Astrocyte (in vitro differentiated cells and primary cell): ENCODE measurements around the gene RAB38. TPM values are rescaled to one million over a fixed set of nuclear protein-coding genes. Genes with fewer than 3 reads are reported as not detected.

Experiments
- DNase-seq: peaks from one replicate; pipeline ENCODE4 v3.0.0-alpha.2; 2010; ENCODE audit warnings: low read depth
- FAIRE-seq: peaks from 2 replicates; lab custom pipeline; 2011; peaks lifted over from hg19 to GRCh38; lab: Jason Lieb, UNC
- H2AFZ ChIP-seq: 2 replicates; pipeline ENCODE4 v1.6.0; 2012; ENCODE audit warnings: low read depth, low read length, inconsistent platforms
- H3K27ac ChIP-seq: 2 replicates; pipeline ENCODE4 v1.5.1; 2011; ENCODE audit warnings: low read depth, low read length, inconsistent platforms
- H3K27me3 ChIP-seq: 2 replicates; pipeline ENCODE4 v1.6.0; 2011; ENCODE audit warnings: low read length, inconsistent platforms; ENCODE audit not compliant: insufficient read depth
- H3K36me3 ChIP-seq: 2 replicates; pipeline ENCODE4 v1.5.1; 2011; ENCODE audit warnings: low read length, inconsistent platforms; ENCODE audit not compliant: insufficient read depth
- H3K4me1 ChIP-seq: 2 replicates; pipeline ENCODE4 v1.5.1; 2011; ENCODE audit warnings: low read length, inconsistent platforms; ENCODE audit not compliant: insufficient read depth
- H3K4me2 ChIP-seq: 2 replicates; pipeline ENCODE4 v1.6.0; 2012; ENCODE audit warnings: low read length, inconsistent platforms
- H3K4me3 ChIP-seq: 2 replicates; pipeline ENCODE4 v1.5.1; 2011; ENCODE audit warnings: low read depth, mild to moderate bottlenecking, low read length, inconsistent platforms; ENCODE audit not compliant: insufficient read depth
- H3K79me2 ChIP-seq: 2 replicates; pipeline ENCODE4 v1.6.0; 2012; ENCODE audit warnings: mild to moderate bottlenecking, low read length, inconsistent platforms; ENCODE audit not compliant: insufficient read depth
- H3K9ac ChIP-seq: 2 replicates; pipeline ENCODE4 v1.6.0; 2012; ENCODE audit warnings: mild to moderate bottlenecking, low read length, inconsistent platforms
- H3K9me3 ChIP-seq: 2 replicates; pipeline ENCODE4 v1.5.1; 2012; ENCODE audit warnings: low read depth, mild to moderate bottlenecking, low read length, inconsistent platforms; ENCODE audit not compliant: insufficient read depth
- H4K20me1 ChIP-seq: 2 replicates; pipeline ENCODE4 v1.6.0; 2012; ENCODE audit warnings: low read length, inconsistent platforms; ENCODE audit not compliant: insufficient read depth
- H3K27ac Mint-ChIP-seq: one replicate; pipeline ENCODE4 v1.8.0; 2021; ENCODE audit warnings: mild to moderate bottlenecking, mixed read lengths; ENCODE audit not compliant: unreplicated experiment
- H3K27me3 Mint-ChIP-seq: one replicate; pipeline ENCODE4 v1.8.0; 2021; ENCODE audit warnings: low read depth, mixed read lengths; ENCODE audit not compliant: unreplicated experiment
- H3K36me3 Mint-ChIP-seq: one replicate; pipeline ENCODE4 v1.8.0; 2021; ENCODE audit warnings: low read depth, mixed read lengths; ENCODE audit not compliant: unreplicated experiment
- H3K4me1 Mint-ChIP-seq: one replicate; pipeline ENCODE4 v1.8.0; 2021; ENCODE audit warnings: low read depth, mixed read lengths; ENCODE audit not compliant: unreplicated experiment
- H3K4me3 Mint-ChIP-seq: one replicate; pipeline ENCODE4 v1.8.0; 2021; ENCODE audit warnings: mild to moderate bottlenecking, moderate library complexity, mixed read lengths; ENCODE audit not compliant: unreplicated experiment
- H3K9me3 Mint-ChIP-seq: one replicate; pipeline ENCODE4 v1.8.0; 2021; ENCODE audit warnings: mild to moderate bottlenecking, mixed read lengths; ENCODE audit not compliant: unreplicated experiment
- CTCF ChIP-seq: IDR thresholded peaks from 2 replicates; pipeline ENCODE4 v1.5.1; 2011; ENCODE audit warnings: low read depth, mild to moderate bottlenecking, inconsistent platforms, low read length, moderate library complexity; ENCODE audit not compliant: insufficient read depth
- EZH2 ChIP-seq: IDR thresholded peaks from 2 replicates; pipeline ENCODE4 v1.6.1; 2012; ENCODE audit warnings: mild to moderate bottlenecking, low read length, inconsistent platforms; ENCODE audit not compliant: insufficient read depth
- total RNA-seq: library from RNA; stranded (reverse); gene quantifications from 2 replicates; pipeline ENCODE4 v1.2.1, GENCODE V29; 2021

Gene RAB38
- total RNA-seq, 1 donor from 2014 or later: 3.2 TPM

DNA sequence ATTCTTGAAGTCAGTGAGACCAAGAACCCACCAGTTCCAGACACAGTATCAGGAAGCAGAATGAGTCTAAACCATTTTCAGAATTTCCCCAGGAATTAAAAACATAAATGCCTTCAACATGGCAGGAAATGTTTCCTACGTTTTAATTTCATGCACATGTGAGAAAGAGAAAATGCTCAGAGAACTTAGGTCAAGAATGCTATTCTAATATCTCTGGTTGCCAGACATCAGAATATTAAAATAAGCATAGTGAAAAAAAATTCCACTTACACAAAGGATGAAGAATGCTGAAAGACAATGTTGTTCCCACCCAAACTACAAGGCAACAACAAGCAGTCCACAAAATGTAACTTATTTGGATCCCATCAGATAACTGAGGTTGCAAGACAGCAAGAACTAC lies 104.8 kb downstream of the RAB38 start:
- H2AFZ ChIP-seq: no peak overlapping the region
- no peaks in the 10 kb centered on the region for H3K4me1 ChIP-seq
- no peaks in the 10 kb centered on the region for H3K79me2 ChIP-seq
- Mint-ChIP-seq H3K4me1 (no peaks in the 10 kb centered on the region), H3K36me3 (no peaks in the 10 kb centered on the region), H3K9me3 (peaks cover 3% of the 10 kb centered on the region), H3K4me3 (no peak overlapping the region), H3K27me3 (no peaks in the 10 kb centered on the region), H3K27ac (no peak overlapping the region)
- H3K4me3 ChIP-seq: no peak overlapping the region
- DNase-seq (no peak), FAIRE-seq (no peak)
- no peaks in the 10 kb centered on the region for H3K36me3 ChIP-seq
- TF ChIP-seq CTCF: no peak
- no peak for TF ChIP-seq EZH2
- no peaks in the 10 kb centered on the region for H3K9me3 ChIP-seq
- no peak overlapping the region for H3K27ac ChIP-seq
- no peaks in the 10 kb centered on the region for H4K20me1 ChIP-seq
- no peaks in the 10 kb centered on the region for H3K27me3 ChIP-seq
- no peak overlapping the region for H3K9ac ChIP-seq
- no peak overlapping the region for H3K4me2 ChIP-seq

GRCh38 chr11:88068848-88069554 lies 106.2 kb downstream of the RAB38 start:
- Histone ChIP-seq H3K27ac (no peak overlapping the region), H3K9me3 (no peaks in the 10 kb centered on the region), H3K36me3 (no peaks in the 10 kb centered on the region), H3K4me3 (no peak overlapping the region), H3K27me3 (no peaks in the 10 kb centered on the region), H3K4me2 (no peak overlapping the region), H3K9ac (no peak overlapping the region), H3K79me2 (no peaks in the 10 kb centered on the region), H4K20me1 (no peaks in the 10 kb centered on the region), H3K4me1 (no peaks in the 10 kb centered on the region), H2AFZ (no peak overlapping the region)
- FAIRE-seq (no peak), DNase-seq (no peak)
- no peaks in the 10 kb centered on the region for H3K27me3 Mint-ChIP-seq
- no peaks in the 10 kb centered on the region for H3K4me1 Mint-ChIP-seq
- H3K4me3 Mint-ChIP-seq: no peak overlapping the region
- H3K27ac Mint-ChIP-seq: no peak overlapping the region
- no peak for TF ChIP-seq EZH2
- TF ChIP-seq CTCF: no peak
- no peaks in the 10 kb centered on the region for H3K9me3 Mint-ChIP-seq
- no peaks in the 10 kb centered on the region for H3K36me3 Mint-ChIP-seq

DNA sequence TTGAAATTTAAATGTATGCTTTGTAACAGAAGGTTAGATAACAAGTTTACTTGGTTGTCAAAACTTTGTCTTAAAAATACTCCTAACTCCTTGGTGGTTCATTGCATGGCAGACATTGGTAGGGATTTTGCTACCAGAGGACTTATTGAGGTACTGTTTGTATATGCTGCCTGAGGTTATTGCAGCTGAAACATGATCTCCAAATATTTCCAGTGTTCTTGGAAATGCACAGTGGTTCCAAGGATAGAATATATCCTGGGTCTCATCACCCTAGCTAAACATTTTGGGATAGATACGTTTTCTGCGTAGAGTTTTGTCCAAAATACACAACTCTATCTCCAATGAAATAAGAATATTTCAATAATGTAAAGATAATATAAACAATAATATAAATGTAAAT lies 109.2 kb downstream of the RAB38 start:
- Mint-ChIP-seq H3K4me3 (no peak overlapping the region), H3K27me3 (no peaks in the 10 kb centered on the region), H3K9me3 (no peaks in the 10 kb centered on the region), H3K4me1 (no peaks in the 10 kb centered on the region), H3K27ac (no peak overlapping the region), H3K36me3 (no peaks in the 10 kb centered on the region)
- Histone ChIP-seq H3K27ac (no peak overlapping the region), H3K36me3 (no peaks in the 10 kb centered on the region), H3K9me3 (no peaks in the 10 kb centered on the region), H2AFZ (no peak overlapping the region), H3K27me3 (no peaks in the 10 kb centered on the region), H4K20me1 (no peaks in the 10 kb centered on the region), H3K4me2 (no peak overlapping the region), H3K4me3 (no peak overlapping the region), H3K4me1 (no peaks in the 10 kb centered on the region), H3K9ac (no peak overlapping the region), H3K79me2 (no peaks in the 10 kb centered on the region)
- FAIRE-seq (no peak), DNase-seq (no peak)
- TF ChIP-seq EZH2: no peak
- no peak for TF ChIP-seq CTCF
